HepG2 (cell line): ENCODE results near the gene CCDC88B. TPM values are rescaled to one million over a fixed set of nuclear protein-coding genes. Genes with fewer than 3 reads are reported as not detected.

ENCODE experiments used
- ATF3 ChIP-seq: sonication (generic); formaldehyde crosslinking; IDR thresholded peaks from 2 replicates; pipeline ENCODE4 v1.4.0; 2020; ENCODE audit warnings: missing genetic modification reagents
- EP300 ChIP-seq, 3 experiments: sonication (generic) in 1 of 3; formaldehyde crosslinking in 1 of 3; IDR thresholded peaks; 2 replicates each; pipeline versions ENCODE4 v1.5.1 to v1.6.1; 2011 to 2020; ENCODE audit warnings: low read depth in 2 of 3, low read length in 2 of 3, borderline replicate concordance in 1 of 3, improper control_type of control experiment in 1 of 3, mild to moderate bottlenecking in 1 of 3, missing genetic modification reagents in 1 of 3, moderate library complexity in 1 of 3
- ESRRA ChIP-seq: sonication (generic); formaldehyde crosslinking; IDR thresholded peaks from 2 replicates; pipeline ENCODE4 v1.5.1; 2020; ENCODE audit warnings: mild to moderate bottlenecking, low read depth, missing genetic modification reagents
- FOXM1 ChIP-seq: sonication (generic); formaldehyde crosslinking; IDR thresholded peaks from 2 replicates; pipeline ENCODE4 v1.5.0; 2020; ENCODE audit warnings: missing genetic modification reagents
- MAZ ChIP-seq, 2 experiments: sonication (generic) in 1 of 2; formaldehyde crosslinking in 1 of 2; IDR thresholded peaks; 2 replicates each; pipeline versions ENCODE4 v1.5.0 to v1.6.1; 2012 to 2020; ENCODE audit warnings: low read depth in 2 of 2, mild to moderate bottlenecking in 2 of 2, borderline replicate concordance in 1 of 2, improper control_type of control experiment in 1 of 2, low read length in 1 of 2, missing genetic modification reagents in 1 of 2, moderate library complexity in 1 of 2
- MEIS2 ChIP-seq: sonication (generic); formaldehyde crosslinking; IDR thresholded peaks from 2 replicates; pipeline ENCODE4 v1.9.0; 2021; ENCODE audit warnings: mild to moderate bottlenecking, missing genetic modification reagents
- MTA1 ChIP-seq: sonication (generic); formaldehyde crosslinking; IDR thresholded peaks from 2 replicates; pipeline ENCODE4 v1.4.0; 2020; ENCODE audit warnings: missing genetic modification reagents, mild to moderate bottlenecking, borderline replicate concordance
- NFKB2 ChIP-seq: sonication (generic); formaldehyde crosslinking; IDR thresholded peaks from 2 replicates; pipeline ENCODE4 v1.4.0; 2020; ENCODE audit warnings: missing genetic modification reagents, borderline replicate concordance
- NR2F1 ChIP-seq, 2 experiments: fragments of 450-650 bp in 1 of 2; formaldehyde crosslinking in 1 of 2; IDR thresholded peaks; 2 replicates each; pipeline versions ENCODE4 v1.5.0 to v1.6.1; 2016 to 2020; ENCODE audit warnings: mild to moderate bottlenecking in 1 of 2, missing compliant biosample characterization in 1 of 2, missing genetic modification reagents in 1 of 2, moderate library complexity in 1 of 2
- PAX8 ChIP-seq: sonication (generic); formaldehyde crosslinking; IDR thresholded peaks from 2 replicates; pipeline ENCODE4 v1.8.0; 2022; ENCODE audit warnings: mild to moderate bottlenecking, missing genetic modification reagents, borderline replicate concordance
- PHF8 ChIP-seq: sonication (generic); formaldehyde crosslinking; IDR thresholded peaks from 2 replicates; pipeline ENCODE4 v1.5.0; 2020; ENCODE audit warnings: missing genetic modification reagents
- POLR2AphosphoS5 ChIP-seq: IDR thresholded peaks from 2 replicates; pipeline ENCODE4 v1.6.1; 2012; ENCODE audit warnings: low read depth, low read length
- REPIN1 ChIP-seq: sonication (generic); formaldehyde crosslinking; IDR thresholded peaks from 2 replicates; pipeline ENCODE4 v1.8.0; 2022; ENCODE audit warnings: missing genetic modification reagents, low read depth, mild to moderate bottlenecking, borderline replicate concordance
- SATB2 ChIP-seq: sonication (generic); formaldehyde crosslinking; IDR thresholded peaks from 2 replicates; pipeline ENCODE4 v1.5.0; 2020; ENCODE audit warnings: missing genetic modification reagents
- SMAD3 ChIP-seq: sonication (generic); formaldehyde crosslinking; IDR thresholded peaks from 2 replicates; pipeline ENCODE4 v1.4.0; 2020; ENCODE audit warnings: missing genetic modification reagents
- TARDBP ChIP-seq: sonication (generic); formaldehyde crosslinking; IDR thresholded peaks from 2 replicates; pipeline ENCODE4 v1.8.0; 2022; ENCODE audit warnings: mild to moderate bottlenecking, missing genetic modification reagents
- ZFYVE20 ChIP-seq: sonication (generic); formaldehyde crosslinking; IDR thresholded peaks from 2 replicates; pipeline ENCODE4 v1.8.0; 2023; ENCODE audit warnings: low read depth, mild to moderate bottlenecking, moderate library complexity, missing genetic modification reagents, borderline replicate concordance
- ZNF264 ChIP-seq: sonication (generic); formaldehyde crosslinking; IDR thresholded peaks from 2 replicates; pipeline ENCODE4 v1.4.0; 2020; ENCODE audit warnings: missing genetic modification reagents
- ZNF281 ChIP-seq: sonication (generic); formaldehyde crosslinking; IDR thresholded peaks from 2 replicates; pipeline ENCODE4 v1.4.0; 2020; ENCODE audit warnings: missing genetic modification reagents, borderline replicate concordance
- ZNF543 ChIP-seq: sonication (generic); formaldehyde crosslinking; IDR thresholded peaks from 2 replicates; pipeline ENCODE4 v1.4.0; 2020; ENCODE audit warnings: mild to moderate bottlenecking, missing genetic modification reagents
- ZNF672 ChIP-seq: sonication (generic); formaldehyde crosslinking; IDR thresholded peaks from 2 replicates; pipeline ENCODE4 v1.8.1; 2022; ENCODE audit warnings: missing genetic modification reagents
- ZNF678 ChIP-seq: sonication (generic); formaldehyde crosslinking; IDR thresholded peaks from 2 replicates; pipeline ENCODE4 v1.4.0; 2020; ENCODE audit warnings: mild to moderate bottlenecking, missing genetic modification reagents
- ZNF761 ChIP-seq: sonication (generic); formaldehyde crosslinking; conservative IDR thresholded peaks from 2 replicates; pipeline ENCODE4 v1.4.0; 2020; ENCODE audit warnings: mild to moderate bottlenecking, missing genetic modification reagents
- ZNF777 ChIP-seq: sonication (generic); formaldehyde crosslinking; IDR thresholded peaks from 2 replicates; pipeline ENCODE4 v1.4.0; 2020; ENCODE audit warnings: missing genetic modification reagents
- ZSCAN25 ChIP-seq: sonication (generic); formaldehyde crosslinking; IDR thresholded peaks from 2 replicates; pipeline ENCODE4 v1.8.0; 2022; ENCODE audit warnings: mild to moderate bottlenecking, missing genetic modification reagents
- ZSCAN29 ChIP-seq: sonication (generic); formaldehyde crosslinking; conservative IDR thresholded peaks from 2 replicates; pipeline ENCODE4 v1.4.0; 2020; ENCODE audit warnings: mild to moderate bottlenecking, missing genetic modification reagents
- polyA plus RNA-seq, 8 experiments: library from polyadenylated mRNA; depleted of rRNA in 3 of 8; stranded (reverse) in 7 of 8; unstranded in 1 of 8; fragments of >200 nt; fragmentation: Illumina TruSeq in 4 of 8; extraction: Trizol in 4 of 8; gene quantifications; 2 replicates each; pipeline versions ENCODE4 v1.2.1 to v1.2.3, GENCODE V29; 2011 to 2016; ENCODE audit warnings: low read depth in 4 of 8, missing spikeins in 1 of 8, mixed read lengths in 1 of 8; ENCODE audit not compliant: insufficient read depth in 1 of 8
- total RNA-seq, 5 experiments: library from RNA; depleted of rRNA; stranded (reverse); fragments of >200 nt; fragmentation: Illumina TruSeq; extraction: Trizol; gene quantifications; 2 replicates each; pipeline ENCODE4 v1.2.3, GENCODE V29; 2016; ENCODE audit warnings: low read depth in 1 of 5

Gene CCDC88B
- total and polyA plus RNA-seq, 2 of the 13 experiments (the other 11 are each of a cell fraction or from before 2014, with no cell fraction given), result 3.6 to 4.8 TPM

GRCh38 chr11:64317961-64318765 is 21.8 kb upstream of the CCDC88B start, which contains the start of gene PRDX5 (continued):
- TF ChIP-seq POLR2AphosphoS5 (peak; percentile 78), MAZ (IDR thresholded peaks at IDR 0.05; ENCODE audit: borderline replicate concordance, low read depth, low read length) (no peak), MAZ (CRISPR knock-in tag; IDR thresholded peaks at IDR 0.05; ENCODE audit: low read depth) (peak; percentile 64), ZNF543 (peak; percentile 95; the same call in 1 of the 2 replicates), MEIS2 (CRISPR knock-in tag) (peak; percentile 72; the same call in 1 of the 2 replicates), ZNF678 (CRISPR knock-in tag) (peak; percentile 81; the same call in 1 of the 2 replicates), ATF3 (peak; percentile 36; the same call in 1 of the 2 replicates), PAX8 (CRISPR knock-in tag) (peak; percentile 94), ZNF264 (CRISPR knock-in tag) (no peak), ZSCAN25 (peak; percentile 87; the same call in 1 of the 2 replicates), ZFYVE20 (0 out of 2 replicates have a peak, but pooled peaks have one; percentile 59), ZNF281 (CRISPR knock-in tag) (0 out of 2 replicates have a peak, but pooled peaks have one; percentile 6), SMAD3 (CRISPR knock-in tag) (0 out of 2 replicates have a peak, but pooled peaks have one; percentile 11), FOXM1 (CRISPR knock-in tag) (0 out of 2 replicates have a peak, but pooled peaks have one; percentile 21), TARDBP (CRISPR knock-in tag) (peak; percentile 36; the same call in 1 of the 2 replicates), REPIN1 (0 out of 2 replicates have a peak, but pooled peaks have one; percentile 4), ESRRA (CRISPR knock-in tag) (peak; percentile 56; the same call in 1 of the 2 replicates), NR2F1 (CRISPR knock-in tag; IDR thresholded peaks at IDR 0.05) (no peak), MTA1 (0 out of 2 replicates have a peak, but pooled peaks have one; percentile 38), EP300 (IDR thresholded peaks at IDR 0.05; ENCODE audit: low read depth in 2 of 2, low read length in 2 of 2) (0 out of 4 replicates have a peak, but pooled peaks of 1 of the 2 experiments have one; percentile 5), EP300 (CRISPR knock-in tag; IDR thresholded peaks at IDR 0.05; ENCODE audit: borderline replicate concordance) (no peak), PHF8 (peak; percentile 78), ZNF672 (CRISPR knock-in tag) (no peak), NFKB2 (CRISPR knock-in tag) (peak; percentile 80; the same call in 1 of the 2 replicates), ZNF761 (CRISPR knock-in tag) (peak; percentile 69; the same call in 1 of the 2 replicates), ZNF777 (CRISPR knock-in tag) (0 out of 2 replicates have a peak, but pooled peaks have one; percentile 27), SATB2 (CRISPR knock-in tag) (0 out of 2 replicates have a peak, but pooled peaks have one; percentile 48), ZSCAN29 (no peak)
